Vagina (tissue), 2 donors: ENCODE results near the gene PAPPA.

ENCODE experiments used
- CTCF ChIP-seq, 3 experiments: fragments of 450-650 bp in 2 of 3; fragments of 200-600 bp in 1 of 3; sonication (generic) in 1 of 3; IDR thresholded peaks; one replicate each; pipeline ENCODE4 v1.5.1; 2017 to 2019; ENCODE audit warnings: antibody characterized with exemption in 3 of 3, mild to moderate bottlenecking in 2 of 3, moderate library complexity in 2 of 3
- POLR2A ChIP-seq, 2 donors: fragments of 450-650 bp; IDR thresholded peaks; one replicate each; pipeline ENCODE4 v1.6.1; 2017; ENCODE audit warnings: antibody characterized with exemption in 2 of 2, mild to moderate bottlenecking in 2 of 2, moderate library complexity in 2 of 2
- POLR2AphosphoS5 ChIP-seq, 2 donors: sonication (generic); formaldehyde crosslinking; IDR thresholded peaks; one replicate each; pipeline ENCODE4 v1.9.0; 2017; ENCODE audit warnings: antibody characterized with exemption in 2 of 2, mild to moderate bottlenecking in 2 of 2, low read depth in 1 of 2; ENCODE audit not compliant: insufficient read depth in 1 of 2

DNA sequence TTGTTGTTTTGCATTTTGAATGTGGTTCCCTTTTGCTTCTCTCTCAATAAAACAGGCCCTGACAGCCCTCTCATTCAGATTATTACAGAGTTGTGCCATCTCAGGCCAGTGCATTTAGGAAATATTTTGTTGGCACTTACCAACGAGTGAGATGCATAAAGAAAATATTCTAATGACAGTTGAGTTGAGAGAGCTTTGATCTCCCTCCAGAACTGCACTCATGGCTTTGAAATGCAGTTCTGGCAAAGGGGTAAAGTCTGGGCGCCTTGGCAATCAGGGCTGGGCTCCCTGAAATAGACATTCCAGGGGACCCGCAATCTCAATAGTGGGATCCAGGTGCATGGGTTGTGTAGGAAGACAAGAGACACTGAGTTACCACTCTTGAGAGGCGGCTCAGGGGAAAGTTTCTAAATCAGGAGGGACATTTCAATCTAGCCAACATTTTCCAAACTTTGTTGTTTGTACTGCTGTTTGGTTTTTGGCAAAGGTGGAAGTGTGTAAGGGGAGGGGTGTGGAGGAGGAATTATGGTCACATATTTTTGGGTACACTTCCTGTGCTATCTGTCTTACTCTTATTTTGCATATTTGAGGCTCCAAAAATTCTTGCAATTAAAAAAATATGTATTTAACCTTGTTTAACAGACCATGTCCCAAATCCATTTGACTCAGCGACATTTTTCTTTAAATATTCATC, 48.8 kb downstream of the PAPPA start:
- TF ChIP-seq CTCF (IDR thresholded peaks at IDR 0.05), result no peak
- TF ChIP-seq POLR2A (IDR thresholded peaks at IDR 0.05), result no peak
- no peak for TF ChIP-seq POLR2AphosphoS5 (IDR thresholded peaks at IDR 0.05; ENCODE audit: insufficient read depth in 1 of 2, low read depth in 1 of 2)
